HepG2 (cell line): ENCODE measurements around the gene NOTCH2. TPM values are rescaled to one million over a fixed set of nuclear protein-coding genes. Genes with fewer than 3 reads are reported as not detected.

Experiments
- ATAC-seq: fragments of 200-7000 bp; cut with Tn5 transposase; 3 replicates; pipeline ENCODE4 v1.9.1; 2020; ENCODE audit warnings: mild to moderate bottlenecking, moderate library complexity
- BruUV-seq: library from RNA; stranded (reverse); fragments of 400-500 nt; replicated peaks from 2 replicates; lab custom pipeline; 2021; lab: Mats Ljungman, UMichigan
- CTCF ChIA-PET: fragments of 300-600 bp; formaldehyde crosslinking; extraction: SDS; loops from one replicate; lab custom pipeline; 2021; ENCODE audit warnings: low total read pairs, inconsistent platforms, low intra/inter-chr PET ratio; lab: Yijun Ruan, JAX
- POLR2A ChIA-PET: fragments of 350-600 bp; sonication (Branson Sonifier 250); formaldehyde crosslinking; loops from one replicate; lab custom pipeline; 2020; ENCODE audit warnings: antibody characterized with exemption, inconsistent platforms; lab: Yijun Ruan, JAX
- DNase-seq: peaks from one replicate; pipeline ENCODE4 v3.0.0-alpha.2; 2015; ENCODE audit warnings: low spot score
- FAIRE-seq: peaks from 3 replicates; lab custom pipeline; 2011; peaks lifted over from hg19 to GRCh38; lab: Jason Lieb, UNC
- H2AFZ ChIP-seq: one replicate; pipeline ENCODE4 v1.6.1; 2011; ENCODE audit warnings: low read length, inconsistent platforms
- H3K27ac ChIP-seq: fragments of 300-600 bp; 3 replicates; pipeline ENCODE4 v1.8.0; 2011; ENCODE audit warnings: mixed run types, mild to moderate bottlenecking, mixed read lengths, low read length, inconsistent platforms; ENCODE audit not compliant: insufficient read depth; ENCODE audit errors: extremely low read length
- H3K27me3 ChIP-seq, 2 experiments: fragments of 200-600 bp in 1 of 2; 2 replicates in 1 of 2; 3 replicates in 1 of 2; pipeline versions ENCODE4 v1.6.0 to v1.8.0; 2011; ENCODE audit warnings: low read length in 2 of 2, mild to moderate bottlenecking in 2 of 2, moderate library complexity in 2 of 2, inconsistent platforms in 1 of 2; ENCODE audit not compliant: insufficient read depth in 2 of 2, control insufficient read depth in 1 of 2
- H3K36me3 ChIP-seq, 2 experiments: fragments of 200-600 bp in 1 of 2; replicated peaks in 1 of 2; 2 replicates in 1 of 2; 3 replicates in 1 of 2; pipeline versions ENCODE4 v1.5.1 to v1.8.0; 2011; ENCODE audit warnings: low read length in 2 of 2, inconsistent platforms in 1 of 2; ENCODE audit not compliant: insufficient read depth in 2 of 2, control insufficient read depth in 1 of 2
- H3K4me1 ChIP-seq: 2 replicates; pipeline ENCODE4 v1.5.1; 2012; ENCODE audit warnings: low read length, inconsistent platforms; ENCODE audit not compliant: insufficient read depth
- H3K4me2 ChIP-seq: 2 replicates; pipeline ENCODE4 v1.6.0; 2011; ENCODE audit warnings: low read depth, low read length, inconsistent platforms
- H3K4me3 ChIP-seq, 3 experiments: fragments of 200-600 bp in 1 of 3; sonication (generic), shearing (Covaris generic) in 1 of 3; replicated peaks in 1 of 3; 2 replicates each; pipeline ENCODE4 v1.5.1; 2011 to 2016; ENCODE audit warnings: low read length in 3 of 3, inconsistent platforms in 2 of 3, low read depth in 2 of 3, mild to moderate bottlenecking in 2 of 3, control low read depth in 1 of 3, mixed read lengths in 1 of 3; ENCODE audit not compliant: insufficient read depth in 1 of 3
- H3K79me2 ChIP-seq: one replicate; pipeline ENCODE4 v1.6.1; 2011; ENCODE audit warnings: low read length, inconsistent platforms; ENCODE audit not compliant: insufficient read depth
- H3K9ac ChIP-seq: 2 replicates; pipeline ENCODE4 v1.6.0; 2011; ENCODE audit warnings: mild to moderate bottlenecking, low read depth, low read length, inconsistent platforms; ENCODE audit not compliant: insufficient read depth
- H3K9me3 ChIP-seq: 2 replicates; pipeline ENCODE4 v1.5.1; 2012; ENCODE audit warnings: mild to moderate bottlenecking, low read length
- H4K20me1 ChIP-seq: 2 replicates; pipeline ENCODE4 v1.6.0; 2011; ENCODE audit warnings: inconsistent platforms, mild to moderate bottlenecking, low read length, moderate library complexity; ENCODE audit not compliant: insufficient read depth
- NFKB2 ChIP-seq: sonication (generic); formaldehyde crosslinking; IDR thresholded peaks from 2 replicates; pipeline ENCODE4 v1.4.0; 2020; ENCODE audit warnings: missing genetic modification reagents, borderline replicate concordance
- RBFOX2 ChIP-seq: fragments of 200-400 bp; formaldehyde crosslinking; IDR thresholded peaks from 2 replicates; pipeline ENCODE4 v1.6.1; 2017; ENCODE audit warnings: low read depth, mild to moderate bottlenecking, low read length
- ZNF646 ChIP-seq: sonication (generic); formaldehyde crosslinking; IDR thresholded peaks from 2 replicates; pipeline ENCODE4 v1.9.0; 2021; ENCODE audit warnings: mild to moderate bottlenecking, missing genetic modification reagents
- WGBS: methylation state at CpG from one replicate; pipeline ENCODE4 v1.1.6; 2017; ENCODE audit warnings: low lambda C conversion rate; 5-methylcytosine and 5-hydroxymethylcytosine counted together
- in situ Hi-C: cut with HindIII; loops from 2 replicates; pipeline ENCODE4 v1.10.0; 2017; ENCODE audit warnings: low pct_unique_long_range_greater_than_20kb; ENCODE audit not compliant: extremely low pct_ligation_motif_present
- intact Hi-C: fragments of 100-400 bp; cut with micrococcal nuclease; formaldehyde crosslinking; loops from one replicate; pipeline ENCODE4 v1.10.0; 2022; ENCODE audit not compliant: unreplicated experiment
- polyA plus RNA-seq, 8 experiments: library from polyadenylated mRNA; depleted of rRNA in 3 of 8; stranded (reverse) in 7 of 8; unstranded in 1 of 8; fragments of >200 nt; fragmentation: Illumina TruSeq in 4 of 8; extraction: Trizol in 4 of 8; gene quantifications; 2 replicates each; pipeline versions ENCODE4 v1.2.1 to v1.2.3, GENCODE V29; 2011 to 2016; ENCODE audit warnings: low read depth in 4 of 8, missing spikeins in 1 of 8, mixed read lengths in 1 of 8; ENCODE audit not compliant: insufficient read depth in 1 of 8
- total RNA-seq, 5 experiments: library from RNA; depleted of rRNA; stranded (reverse); fragments of >200 nt; fragmentation: Illumina TruSeq; extraction: Trizol; gene quantifications; 2 replicates each; pipeline ENCODE4 v1.2.3, GENCODE V29; 2016; ENCODE audit warnings: low read depth in 1 of 5
- TF ChIP-seq, protein P1 (sequence below): sonication (generic); formaldehyde crosslinking; IDR thresholded peaks from 2 replicates; pipeline ENCODE4 v1.5.0; 2020; ENCODE audit warnings: mild to moderate bottlenecking, missing genetic modification reagents, borderline replicate concordance

NOTCH2 gene
- total and polyA plus RNA-seq, 2 of the 13 experiments (the other 11 are each of a cell fraction or from before 2014, with no cell fraction given): 4.0 to 11.4 TPM

DNA sequence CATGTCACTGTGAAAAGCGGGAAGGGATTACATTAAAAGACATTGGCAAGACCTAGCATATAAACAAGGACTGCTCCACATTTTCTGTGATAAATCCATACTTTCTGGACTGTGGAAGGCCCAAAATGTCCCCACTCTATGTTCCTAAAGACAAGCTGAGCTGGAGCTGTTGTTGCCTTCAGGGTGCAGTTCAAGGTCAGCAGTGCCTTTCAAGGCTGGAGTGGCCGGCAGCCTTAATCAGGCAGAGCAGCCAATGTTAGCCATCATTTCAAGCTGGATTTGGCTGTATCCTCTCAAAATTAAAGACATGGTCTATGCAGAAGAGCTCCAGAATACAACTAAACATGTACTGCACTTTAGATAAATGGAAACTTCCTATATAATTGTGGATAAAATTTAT is 102.8 kb downstream of the NOTCH2 start (continued):
- no peak for TF ChIP-seq ZNF646 (CRISPR knock-in tag)

- Histone ChIP-seq H3K4me1 (peaks cover 24% of the 10 kb centered on the region), H3K27me3 (no peaks in the 10 kb centered on the region), H3K27ac (no peak overlapping the region), H3K9me3 (no peaks in the 10 kb centered on the region), H3K79me2 (no peaks in the 10 kb centered on the region), H3K36me3 (peaks cover 6 to 16% of the 10 kb centered on the region in 2 experiments), H2AFZ (no peak overlapping the region), H3K9ac (no peak overlapping the region), H3K4me3 (no peak overlapping the region), H4K20me1 (no peaks in the 10 kb centered on the region), H3K4me2 (no peak overlapping the region)
- FAIRE-seq (no peak), ATAC-seq (no peak), DNase-seq (no peak)
- BruUV-seq: no TSS peak
- POLR2A ChIA-PET: no interaction called here
- 81% methylated on average over 4 of the region's 4 CpGs for WGBS
- intact Hi-C loops: loop anchor here (10.0 kb wide), 1 partner anchor 161 kb away; no protein-coding TSS in a partner anchor
- CTCF ChIA-PET: interaction anchor here (2.8 kb wide), 1 partner anchor 80 kb away, joined by 11 read pairs; no protein-coding TSS in a partner anchor
- in situ Hi-C loops: loop anchor here (10.0 kb wide), 1 partner anchor 91 kb away; no protein-coding TSS in a partner anchor
- TF ChIP-seq, protein P1, sequence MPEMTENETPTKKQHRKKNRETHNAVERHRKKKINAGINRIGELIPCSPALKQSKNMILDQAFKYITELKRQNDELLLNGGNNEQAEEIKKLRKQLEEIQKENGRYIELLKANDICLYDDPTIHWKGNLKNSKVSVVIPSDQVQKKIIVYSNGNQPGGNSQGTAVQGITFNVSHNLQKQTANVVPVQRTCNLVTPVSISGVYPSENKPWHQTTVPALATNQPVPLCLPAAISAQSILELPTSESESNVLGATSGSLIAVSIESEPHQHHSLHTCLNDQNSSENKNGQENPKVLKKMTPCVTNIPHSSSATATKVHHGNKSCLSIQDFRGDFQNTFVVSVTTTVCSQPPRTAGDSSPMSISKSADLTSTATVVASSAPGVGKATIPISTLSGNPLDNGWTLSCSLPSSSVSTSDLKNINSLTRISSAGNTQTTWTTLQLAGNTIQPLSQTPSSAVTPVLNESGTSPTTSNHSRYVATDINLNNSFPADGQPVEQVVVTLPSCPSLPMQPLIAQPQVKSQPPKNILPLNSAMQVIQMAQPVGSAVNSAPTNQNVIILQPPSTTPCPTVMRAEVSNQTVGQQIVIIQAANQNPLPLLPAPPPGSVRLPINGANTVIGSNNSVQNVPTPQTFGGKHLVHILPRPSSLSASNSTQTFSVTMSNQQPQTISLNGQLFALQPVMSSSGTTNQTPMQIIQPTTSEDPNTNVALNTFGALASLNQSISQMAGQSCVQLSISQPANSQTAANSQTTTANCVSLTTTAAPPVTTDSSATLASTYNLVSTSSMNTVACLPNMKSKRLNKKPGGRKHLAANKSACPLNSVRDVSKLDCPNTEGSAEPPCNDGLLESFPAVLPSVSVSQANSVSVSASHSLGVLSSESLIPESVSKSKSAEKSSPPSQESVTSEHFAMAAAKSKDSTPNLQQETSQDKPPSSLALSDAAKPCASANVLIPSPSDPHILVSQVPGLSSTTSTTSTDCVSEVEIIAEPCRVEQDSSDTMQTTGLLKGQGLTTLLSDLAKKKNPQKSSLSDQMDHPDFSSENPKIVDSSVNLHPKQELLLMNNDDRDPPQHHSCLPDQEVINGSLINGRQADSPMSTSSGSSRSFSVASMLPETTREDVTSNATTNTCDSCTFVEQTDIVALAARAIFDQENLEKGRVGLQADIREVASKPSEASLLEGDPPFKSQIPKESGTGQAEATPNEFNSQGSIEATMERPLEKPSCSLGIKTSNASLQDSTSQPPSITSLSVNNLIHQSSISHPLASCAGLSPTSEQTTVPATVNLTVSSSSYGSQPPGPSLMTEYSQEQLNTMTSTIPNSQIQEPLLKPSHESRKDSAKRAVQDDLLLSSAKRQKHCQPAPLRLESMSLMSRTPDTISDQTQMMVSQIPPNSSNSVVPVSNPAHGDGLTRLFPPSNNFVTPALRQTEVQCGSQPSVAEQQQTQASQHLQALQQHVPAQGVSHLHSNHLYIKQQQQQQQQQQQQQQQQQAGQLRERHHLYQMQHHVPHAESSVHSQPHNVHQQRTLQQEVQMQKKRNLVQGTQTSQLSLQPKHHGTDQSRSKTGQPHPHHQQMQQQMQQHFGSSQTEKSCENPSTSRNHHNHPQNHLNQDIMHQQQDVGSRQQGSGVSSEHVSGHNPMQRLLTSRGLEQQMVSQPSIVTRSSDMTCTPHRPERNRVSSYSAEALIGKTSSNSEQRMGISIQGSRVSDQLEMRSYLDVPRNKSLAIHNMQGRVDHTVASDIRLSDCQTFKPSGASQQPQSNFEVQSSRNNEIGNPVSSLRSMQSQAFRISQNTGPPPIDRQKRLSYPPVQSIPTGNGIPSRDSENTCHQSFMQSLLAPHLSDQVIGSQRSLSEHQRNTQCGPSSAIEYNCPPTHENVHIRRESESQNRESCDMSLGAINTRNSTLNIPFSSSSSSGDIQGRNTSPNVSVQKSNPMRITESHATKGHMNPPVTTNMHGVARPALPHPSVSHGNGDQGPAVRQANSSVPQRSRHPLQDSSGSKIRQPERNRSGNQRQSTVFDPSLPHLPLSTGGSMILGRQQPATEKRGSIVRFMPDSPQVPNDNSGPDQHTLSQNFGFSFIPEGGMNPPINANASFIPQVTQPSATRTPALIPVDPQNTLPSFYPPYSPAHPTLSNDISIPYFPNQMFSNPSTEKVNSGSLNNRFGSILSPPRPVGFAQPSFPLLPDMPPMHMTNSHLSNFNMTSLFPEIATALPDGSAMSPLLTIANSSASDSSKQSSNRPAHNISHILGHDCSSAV (CRISPR knock-in tag): no peak
- TF ChIP-seq RBFOX2: no peak
- TF ChIP-seq NFKB2: no peak
Observed at GRCh38 chr1:119966020-119966419, 103.4 kb downstream of the NOTCH2 start.
